Activated T-helper 1 cell treated with anti-CD3 and anti-CD28 coated beads, Interleukin-12 subunit alpha, Interleukin-12 subunit beta, Interleukin-2, Interleukin-4 antibody, amounts not matched to agents 30 ng/mL and 10 ng/mL and 1 ng/mL, durations not matched to agents 14 hours and 24 hours and 36 hours (primary cell): ENCODE data around the gene CNOT4. TPM values are rescaled to one million over a fixed set of nuclear protein-coding genes. Genes with fewer than 3 reads are reported as not detected.
"Not testable (repeated sequence)": the region's sequence is repeated elsewhere in the genome, so short reads cannot be mapped to it uniquely, and the experiment has no call there.

Experiments used
- DNase-seq: peaks from one replicate; pipeline ENCODE4 v3.0.0; 2021; ENCODE audit warnings: low spot score
- H3K27ac Mint-ChIP-seq: one replicate; pipeline ENCODE4 v1.8.0; 2021; ENCODE audit warnings: mild to moderate bottlenecking, mixed read lengths
- H3K27me3 Mint-ChIP-seq: one replicate; pipeline ENCODE4 v1.8.0; 2022; ENCODE audit warnings: mild to moderate bottlenecking, moderate library complexity, mixed read lengths; ENCODE audit not compliant: insufficient read depth
- H3K36me3 Mint-ChIP-seq: one replicate; pipeline ENCODE4 v1.8.0; 2021; ENCODE audit warnings: low read depth, mixed read lengths
- H3K4me1 Mint-ChIP-seq: one replicate; pipeline ENCODE4 v1.8.0; 2021; ENCODE audit warnings: low read depth, mixed read lengths
- H3K4me3 Mint-ChIP-seq: one replicate; pipeline ENCODE4 v1.8.0; 2021; ENCODE audit warnings: mild to moderate bottlenecking, moderate library complexity, mixed read lengths
- H3K9me3 Mint-ChIP-seq: one replicate; pipeline ENCODE4 v1.8.0; 2021; ENCODE audit warnings: mixed read lengths
- intact Hi-C: fragments of 100-400 bp; cut with micrococcal nuclease; formaldehyde crosslinking; loops from one replicate; pipeline ENCODE4 v1.15.1; 2024
- total RNA-seq: library from RNA; stranded (reverse); gene quantifications from 2 replicates; pipeline ENCODE4 v1.2.3, GENCODE V29; 2022

Gene CNOT4
- total RNA-seq, 1 donor from 2014 or later: 21.3 TPM

- Mint-ChIP-seq H3K4me3 (no peak overlapping the region), H3K27me3 (peaks cover 2% of the 10 kb centered on the region), H3K4me1 (no peaks in the 10 kb centered on the region), H3K9me3 (peaks cover 13% of the 10 kb centered on the region), H3K27ac (no peak overlapping the region), H3K36me3 (no peaks in the 10 kb centered on the region)
- intact Hi-C loops: loop anchor here (1.0 kb wide), 2 partner anchors 54 to 61 kb away; no protein-coding TSS in a partner anchor
- peak; percentile 1 for DNase-seq
Measured at GRCh38 chr7:135335628-135336139, 174.2 kb downstream of the CNOT4 start.

GRCh38 chr7:135334830-135335543, 174.9 kb downstream of the CNOT4 start:
- H3K27ac Mint-ChIP-seq: no peak overlapping the region

GRCh38 chr7:135333946-135334345, 176.0 kb downstream of the CNOT4 start:
- no peak overlapping the region for H3K27ac Mint-ChIP-seq
- peaks cover 13% of the 10 kb centered on the region for H3K9me3 Mint-ChIP-seq
- intact Hi-C loops: no loop called here
- no peak overlapping the region for H3K4me3 Mint-ChIP-seq
- DNase-seq: no peak
- H3K27me3 Mint-ChIP-seq: peaks cover 5% of the 10 kb centered on the region
- no peaks in the 10 kb centered on the region for H3K4me1 Mint-ChIP-seq
- H3K36me3 Mint-ChIP-seq: no peaks in the 10 kb centered on the region

More at GRCh38 chr7:135334830-135335543, 174.9 kb downstream of the CNOT4 start:
- Mint-ChIP-seq H3K27me3 (peaks cover 4% of the 10 kb centered on the region), H3K36me3 (no peaks in the 10 kb centered on the region), H3K4me3 (no peak overlapping the region), H3K9me3 (peaks cover 13% of the 10 kb centered on the region), H3K4me1 (no peaks in the 10 kb centered on the region)
- DNase-seq: no peak
- intact Hi-C loops: loop anchor here (1.0 kb wide), 2 partner anchors 54 to 61 kb away; no protein-coding TSS in a partner anchor

- peaks cover 5% of the 10 kb centered on the region for H3K27me3 Mint-ChIP-seq
- H3K4me3 Mint-ChIP-seq: no peak overlapping the region
- no peaks in the 10 kb centered on the region for H3K36me3 Mint-ChIP-seq
- no peak overlapping the region for H3K27ac Mint-ChIP-seq
- no peaks in the 10 kb centered on the region for H3K4me1 Mint-ChIP-seq
- intact Hi-C loops: no loop called here
- no peak for DNase-seq
- H3K9me3 Mint-ChIP-seq: peaks cover 13% of the 10 kb centered on the region
Measured at GRCh38 chr7:135333200-135333599, 176.7 kb downstream of the CNOT4 start.

- H3K4me3 Mint-ChIP-seq: no peak overlapping the region
- no peak for DNase-seq
- intact Hi-C loops: no loop called here
- H3K36me3 Mint-ChIP-seq: no peaks in the 10 kb centered on the region
- H3K9me3 Mint-ChIP-seq: peaks cover 13% of the 10 kb centered on the region
- H3K27me3 Mint-ChIP-seq: peaks cover 5% of the 10 kb centered on the region
- no peaks in the 10 kb centered on the region for H3K4me1 Mint-ChIP-seq
- H3K27ac Mint-ChIP-seq: no peak overlapping the region
Measured at GRCh38 chr7:135330088-135330487, 179.8 kb downstream of the CNOT4 start.

GRCh38 chr7:135328526-135328925, 181.4 kb downstream of the CNOT4 start:
- H3K4me3 Mint-ChIP-seq: no peak overlapping the region
- H3K27me3 Mint-ChIP-seq: peaks cover 4% of the 10 kb centered on the region
- peaks cover 19% of the 10 kb centered on the region for H3K9me3 Mint-ChIP-seq
- intact Hi-C loops: no loop called here
- no peak for DNase-seq
- H3K4me1 Mint-ChIP-seq: no peaks in the 10 kb centered on the region
- no peak overlapping the region for H3K27ac Mint-ChIP-seq
- H3K36me3 Mint-ChIP-seq: no peaks in the 10 kb centered on the region

- intact Hi-C loops: no loop called here
- Mint-ChIP-seq H3K36me3 (no peaks in the 10 kb centered on the region), H3K27me3 (peaks cover 4% of the 10 kb centered on the region), H3K27ac (no peak overlapping the region), H3K9me3 (peaks cover 19% of the 10 kb centered on the region), H3K4me3 (no peak overlapping the region), H3K4me1 (no peaks in the 10 kb centered on the region)
- DNase-seq: no peak
Measured at GRCh38 chr7:135328053-135328452, 181.8 kb downstream of the CNOT4 start.

GRCh38 chr7:135327458-135327857, 182.4 kb downstream of the CNOT4 start:
- Mint-ChIP-seq H3K9me3 (peaks cover 19% of the 10 kb centered on the region), H3K27ac (no peak overlapping the region), H3K4me1 (no peaks in the 10 kb centered on the region), H3K27me3 (peaks cover 4% of the 10 kb centered on the region), H3K36me3 (no peaks in the 10 kb centered on the region), H3K4me3 (no peak overlapping the region)
- DNase-seq: no peak
- intact Hi-C loops: no loop called here

GRCh38 chr7:135326636-135327280, 183.1 kb downstream of the CNOT4 start:
- no peak overlapping the region for H3K4me3 Mint-ChIP-seq
- intact Hi-C loops: no loop called here
- H3K4me1 Mint-ChIP-seq: no peaks in the 10 kb centered on the region
- H3K27ac Mint-ChIP-seq: no peak overlapping the region
- H3K9me3 Mint-ChIP-seq: peaks cover 15% of the 10 kb centered on the region
- H3K36me3 Mint-ChIP-seq: no peaks in the 10 kb centered on the region
- no peak for DNase-seq
- H3K27me3 Mint-ChIP-seq: peaks cover 4% of the 10 kb centered on the region

GRCh38 chr7:135322571-135323340, 187.1 kb downstream of the CNOT4 start:
- peaks cover 6% of the 10 kb centered on the region for H3K9me3 Mint-ChIP-seq
- no peaks in the 10 kb centered on the region for H3K36me3 Mint-ChIP-seq
- no peak overlapping the region for H3K27ac Mint-ChIP-seq
- no peaks in the 10 kb centered on the region for H3K27me3 Mint-ChIP-seq
- DNase-seq: no peak
- intact Hi-C loops: no loop called here
- H3K4me3 Mint-ChIP-seq: no peak overlapping the region
- no peaks in the 10 kb centered on the region for H3K4me1 Mint-ChIP-seq

- Mint-ChIP-seq H3K4me3 (no peak overlapping the region), H3K9me3 (peaks cover 6% of the 10 kb centered on the region), H3K4me1 (no peaks in the 10 kb centered on the region), H3K36me3 (no peaks in the 10 kb centered on the region), H3K27ac (no peak overlapping the region), H3K27me3 (no peaks in the 10 kb centered on the region)
- DNase-seq: no peak
- intact Hi-C loops: no loop called here
Measured at GRCh38 chr7:135321556-135321955, 188.3 kb downstream of the CNOT4 start.

- H3K4me1 Mint-ChIP-seq, intact Hi-C loops, DNase-seq, H3K36me3 Mint-ChIP-seq, H3K9me3 Mint-ChIP-seq, H3K27ac Mint-ChIP-seq, H3K27me3 Mint-ChIP-seq, H3K4me3 Mint-ChIP-seq: not testable (repeated sequence)
Measured at GRCh38 chr7:135320953-135321352, 188.9 kb downstream of the CNOT4 start.

- DNase-seq: no peak
- Mint-ChIP-seq H3K4me1 (no peaks in the 10 kb centered on the region), H3K4me3 (no peak overlapping the region), H3K36me3 (no peaks in the 10 kb centered on the region), H3K27ac (no peak overlapping the region), H3K9me3 (peaks cover 6% of the 10 kb centered on the region), H3K27me3 (no peaks in the 10 kb centered on the region)
- intact Hi-C loops: no loop called here
Measured at GRCh38 chr7:135320268-135320667, 189.6 kb downstream of the CNOT4 start.
